ENCODE measurements around the gene PNPLA3.

Gene PNPLA3

DNA sequence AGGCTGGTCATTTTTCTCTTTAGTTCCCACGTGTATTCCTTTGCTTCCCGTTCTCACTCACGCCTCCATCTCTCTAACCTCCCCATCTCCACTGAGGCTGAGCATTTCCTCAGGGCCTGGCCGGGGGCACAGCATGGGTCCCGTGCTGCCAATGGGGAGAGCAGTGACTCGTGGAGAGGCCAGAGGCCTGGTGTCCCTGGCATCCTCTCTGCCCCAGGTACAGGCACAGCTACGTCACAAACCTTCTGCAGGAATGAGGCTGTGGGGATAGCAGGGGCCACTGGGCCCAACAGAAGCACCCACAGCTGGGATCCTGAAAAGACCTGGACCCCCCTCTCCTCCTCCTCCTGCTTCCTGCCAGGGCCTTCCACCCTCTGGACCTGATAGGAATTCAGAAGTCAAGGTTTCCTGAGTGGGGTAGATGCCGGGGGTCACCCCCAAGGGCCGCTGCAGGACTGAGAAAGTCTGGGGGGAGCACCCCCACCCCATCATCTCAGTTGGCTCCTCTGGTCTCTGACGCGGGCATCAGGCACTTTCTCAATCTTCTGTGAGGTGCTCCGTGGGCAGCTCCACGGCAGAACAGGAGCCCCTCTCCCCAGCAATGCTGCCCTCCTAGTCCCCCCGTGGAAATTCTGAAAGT is 43.6 kb upstream of the PNPLA3 start:
- TF ChIP-seq, protein P1, sequence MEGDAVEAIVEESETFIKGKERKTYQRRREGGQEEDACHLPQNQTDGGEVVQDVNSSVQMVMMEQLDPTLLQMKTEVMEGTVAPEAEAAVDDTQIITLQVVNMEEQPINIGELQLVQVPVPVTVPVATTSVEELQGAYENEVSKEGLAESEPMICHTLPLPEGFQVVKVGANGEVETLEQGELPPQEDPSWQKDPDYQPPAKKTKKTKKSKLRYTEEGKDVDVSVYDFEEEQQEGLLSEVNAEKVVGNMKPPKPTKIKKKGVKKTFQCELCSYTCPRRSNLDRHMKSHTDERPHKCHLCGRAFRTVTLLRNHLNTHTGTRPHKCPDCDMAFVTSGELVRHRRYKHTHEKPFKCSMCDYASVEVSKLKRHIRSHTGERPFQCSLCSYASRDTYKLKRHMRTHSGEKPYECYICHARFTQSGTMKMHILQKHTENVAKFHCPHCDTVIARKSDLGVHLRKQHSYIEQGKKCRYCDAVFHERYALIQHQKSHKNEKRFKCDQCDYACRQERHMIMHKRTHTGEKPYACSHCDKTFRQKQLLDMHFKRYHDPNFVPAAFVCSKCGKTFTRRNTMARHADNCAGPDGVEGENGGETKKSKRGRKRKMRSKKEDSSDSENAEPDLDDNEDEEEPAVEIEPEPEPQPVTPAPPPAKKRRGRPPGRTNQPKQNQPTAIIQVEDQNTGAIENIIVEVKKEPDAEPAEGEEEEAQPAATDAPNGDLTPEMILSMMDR (IDR thresholded peaks at IDR 0.05): no peak
- Histone ChIP-seq H3K27ac (no peak overlapping the region), H3K4me3 (ENCODE audit: low read depth in 1 of 2, low read length in 1 of 2) (no peak overlapping the region), H3K36me3 (no peaks in the 10 kb centered on the region), H3K9me3 (no peaks in the 10 kb centered on the region), H3K4me1 (ENCODE audit: control insufficient read depth in 1 of 2, insufficient read depth in 1 of 2, low read depth in 1 of 2, low read length in 1 of 2) (no peaks in the 10 kb centered on the region), H3K27me3 (no peaks in the 10 kb centered on the region)

GRCh38 chr22:43880541-43880991 is 43.0 kb upstream of the PNPLA3 start:
- Histone ChIP-seq H3K27me3 (no peaks in the 10 kb centered on the region), H3K4me3 (ENCODE audit: low read depth in 1 of 2, low read length in 1 of 2) (no peak overlapping the region), H3K9me3 (no peaks in the 10 kb centered on the region), H3K36me3 (no peaks in the 10 kb centered on the region), H3K4me1 (ENCODE audit: control insufficient read depth in 1 of 2, insufficient read depth in 1 of 2, low read depth in 1 of 2, low read length in 1 of 2) (no peaks in the 10 kb centered on the region), H3K27ac (no peak overlapping the region)
- TF ChIP-seq, protein P1 (IDR thresholded peaks at IDR 0.05): no peak

DNA sequence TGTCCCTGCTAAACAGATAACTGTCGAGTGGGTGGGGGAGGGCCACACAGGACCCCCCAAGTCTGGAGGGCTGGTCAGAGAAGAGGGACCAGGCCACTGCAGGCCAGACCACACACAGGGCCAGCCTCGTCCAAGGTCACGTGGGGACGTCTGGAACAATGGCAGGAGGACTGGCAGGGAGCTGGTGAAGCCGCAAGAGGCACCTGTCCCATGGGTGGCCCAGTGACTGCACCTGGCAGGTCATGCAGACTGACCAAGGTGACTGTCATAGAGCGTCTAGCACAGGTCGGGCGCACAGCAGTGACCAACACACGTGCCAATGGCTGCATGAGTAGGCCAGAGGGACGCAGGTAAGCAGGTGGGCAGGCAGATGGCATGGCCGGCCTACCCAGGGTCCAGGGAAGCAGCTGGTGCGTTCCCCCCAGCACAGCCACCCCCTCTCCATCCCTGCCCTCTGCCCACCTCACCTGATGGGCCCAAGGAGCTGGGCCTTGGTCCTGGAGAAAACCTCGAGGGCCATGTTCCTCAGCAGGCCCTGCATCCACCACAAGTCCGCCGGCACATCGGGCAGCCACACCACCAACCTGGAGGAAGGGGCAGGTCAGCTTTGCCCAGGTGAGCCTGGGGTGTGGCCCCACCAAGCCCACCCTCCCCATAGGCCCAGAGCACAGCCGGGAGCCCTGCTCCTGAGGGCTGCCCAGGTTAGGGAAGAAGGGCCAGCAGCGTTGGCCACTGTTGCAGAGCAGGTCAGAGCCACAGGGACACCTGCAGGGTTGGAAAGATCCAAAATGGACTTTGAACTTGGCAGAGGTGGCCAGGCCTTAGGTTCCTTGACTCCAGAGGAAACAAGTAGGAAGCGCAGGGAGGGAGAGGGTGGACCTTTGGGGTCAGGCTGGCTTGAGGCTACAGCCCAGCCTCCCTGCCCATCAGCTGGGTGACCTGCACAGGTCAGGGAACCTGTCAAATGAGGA is 42.2 kb upstream of the PNPLA3 start:
- no peaks in the 10 kb centered on the region for H3K36me3 ChIP-seq
- H3K27me3 ChIP-seq: no peaks in the 10 kb centered on the region
- TF ChIP-seq, protein P1 (IDR thresholded peaks at IDR 0.05): no peak
- no peaks in the 10 kb centered on the region for H3K4me1 ChIP-seq (ENCODE audit: control insufficient read depth in 1 of 2, insufficient read depth in 1 of 2, low read depth in 1 of 2, low read length in 1 of 2)
- H3K9me3 ChIP-seq: no peaks in the 10 kb centered on the region
- H3K27ac ChIP-seq: no peak overlapping the region
- H3K4me3 ChIP-seq (ENCODE audit: low read depth in 1 of 2, low read length in 1 of 2): no peak overlapping the region

- H3K4me1 ChIP-seq (ENCODE audit: control insufficient read depth in 1 of 2, insufficient read depth in 1 of 2, low read depth in 1 of 2, low read length in 1 of 2): no peaks in the 10 kb centered on the region
- H3K9me3 ChIP-seq: no peaks in the 10 kb centered on the region
- H3K4me3 ChIP-seq (ENCODE audit: low read depth in 1 of 2, low read length in 1 of 2): no peak overlapping the region
- TF ChIP-seq, protein P1 (IDR thresholded peaks at IDR 0.05): no peak
- no peaks in the 10 kb centered on the region for H3K36me3 ChIP-seq
- peaks cover under 1% of the 10 kb centered on the region for H3K27me3 ChIP-seq
- no peak overlapping the region for H3K27ac ChIP-seq
Observed at GRCh38 chr22:43882122-43882767, 41.4 kb upstream of the PNPLA3 start.

DNA sequence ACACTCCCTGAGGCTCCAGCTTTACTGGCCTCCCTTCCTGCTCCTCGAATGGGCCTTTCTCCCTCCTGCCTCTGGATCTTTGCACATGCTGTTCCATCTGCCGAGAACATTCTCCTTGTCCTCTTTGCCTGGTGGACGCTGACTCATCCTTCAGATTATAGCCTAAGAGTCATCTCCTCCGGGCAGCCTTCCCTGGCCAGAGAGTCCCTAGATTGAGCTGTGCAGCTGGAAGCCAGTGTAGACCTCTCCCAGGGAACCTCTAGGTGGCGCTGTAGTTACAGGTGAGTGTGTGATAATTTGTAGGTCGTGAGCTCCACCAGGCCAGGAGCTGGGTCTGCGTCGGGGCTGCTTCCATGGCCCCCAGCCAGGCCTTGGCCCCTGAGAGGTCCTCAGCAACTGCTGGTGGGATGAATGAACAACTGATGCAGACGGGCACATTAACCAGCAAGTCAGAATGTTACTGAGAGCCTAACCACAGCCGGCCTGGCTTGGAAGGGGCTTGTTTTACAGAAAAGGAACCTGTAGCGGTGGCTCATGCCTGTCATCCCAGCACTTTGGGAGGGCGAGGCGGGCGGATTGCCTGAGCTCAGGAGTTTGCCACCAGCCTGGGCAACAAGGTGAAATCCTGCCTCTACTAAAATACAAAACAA is 40.5 kb upstream of the PNPLA3 start:
- H3K9me3 ChIP-seq: no peaks in the 10 kb centered on the region
- no peaks in the 10 kb centered on the region for H3K4me1 ChIP-seq (ENCODE audit: control insufficient read depth in 1 of 2, insufficient read depth in 1 of 2, low read depth in 1 of 2, low read length in 1 of 2)
- no peak overlapping the region for H3K27ac ChIP-seq
- TF ChIP-seq, protein P1 (IDR thresholded peaks at IDR 0.05): no peak
- peaks cover 7% of the 10 kb centered on the region for H3K27me3 ChIP-seq
- H3K4me3 ChIP-seq (ENCODE audit: low read depth in 1 of 2, low read length in 1 of 2): no peak overlapping the region
- no peaks in the 10 kb centered on the region for H3K36me3 ChIP-seq
